Right lobe of liver (tissue), 6 donors: ENCODE results near the gene CTSS. TPM values are rescaled to one million over a fixed set of nuclear protein-coding genes. Genes with fewer than 3 reads are reported as not detected.

Source experiments
- ATAC-seq, 4 donors: fragments of 200-7000 bp; cut with Tn5 transposase; one replicate each; pipeline ENCODE4 v1.9.1; 2020; ENCODE audit warnings: mild to moderate bottlenecking in 4 of 4, moderate library complexity in 4 of 4
- DNase-seq, 3 donors: peaks; one replicate each; pipeline ENCODE4 v3.0.0-alpha.2; 2020
- H3K27ac ChIP-seq, 3 donors: fragments of 200-600 bp; one replicate each; pipeline ENCODE4 v1.8.0; 2022
- H3K27me3 ChIP-seq, 2 donors: fragments of 200-600 bp; one replicate each; pipeline ENCODE4 v1.8.0; 2022
- H3K36me3 ChIP-seq, 4 donors: fragments of 200-600 bp; sonication (generic) in 1 of 4; one replicate each; pipeline versions ENCODE4 v1.5.1 to v1.8.0; 2017 to 2022; ENCODE audit warnings: control low read depth in 1 of 4
- H3K4me1 ChIP-seq, 4 donors: fragments of 200-600 bp; sonication (generic) in 1 of 4; one replicate each; pipeline versions ENCODE4 v1.5.1 to v1.8.0; 2017 to 2022; ENCODE audit warnings: control low read depth in 1 of 4
- H3K4me3 ChIP-seq, 3 donors: fragments of 200-600 bp; one replicate each; pipeline ENCODE4 v1.8.0; 2022
- H3K9me3 ChIP-seq, 4 donors: fragments of 200-600 bp; sonication (generic) in 1 of 4; one replicate each; pipeline versions ENCODE4 v1.5.1 to v1.8.0; 2017 to 2022; ENCODE audit warnings: control low read depth in 1 of 4
- POLR2A ChIP-seq: fragments of 450-650 bp; IDR thresholded peaks from one replicate; pipeline ENCODE4 v1.6.1; 2017; ENCODE audit warnings: antibody characterized with exemption, mild to moderate bottlenecking
- WGBS: methylation state at CpG from one replicate; pipeline ENCODE4 v1.1.6; 2018; ENCODE audit warnings: low coverage, low lambda C conversion rate; ENCODE audit not compliant: insufficient coverage; ENCODE audit errors: missing lambda C conversion rate; 5-methylcytosine and 5-hydroxymethylcytosine counted together
- intact Hi-C, 2 donors: fragments of 100-400 bp; cut with DNase I; formaldehyde crosslinking; loops; one replicate each; pipeline versions ENCODE4 v1.11.2 to v1.14.1; 2022
- total RNA-seq, 6 experiments: library from RNA; depleted of rRNA in 2 of 6; stranded (reverse); fragments of >200 nt in 2 of 6; fragmentation: NEBNext Ultra II Directional in 3 of 6; extraction: Animal tissue kit (Norgen Biotek cat#: 25700) in 3 of 6; gene quantifications; one replicate each; pipeline versions ENCODE4 v1.1.0 to v1.2.4, GENCODE V29; 2016 to 2023
- TF ChIP-seq, protein P1 (sequence below), 4 donors: fragments of 200-600 bp in 3 of 4; fragments of 450-650 bp in 1 of 4; IDR thresholded peaks; one replicate each; pipeline versions ENCODE4 v1.5.1 to v1.8.0; 2016 to 2022; ENCODE audit warnings: antibody characterized with exemption in 4 of 4, mild to moderate bottlenecking in 2 of 4
- donor health status: DM: no; HTN: yes; CAD: no.
- donor health status: DM: no; HTN: no; CAD: no.
- donor health status: DM: no; HTN: no; CAD: no.
- donor health status: DM: no; HTN: yes; CAD: no.
- donor health status: DM: no; HTN: yes; CAD: no.

CTSS gene
- total RNA-seq, 6 experiments from 2014 or later = 23.9 to 195 (median 61.4) TPM

DNA sequence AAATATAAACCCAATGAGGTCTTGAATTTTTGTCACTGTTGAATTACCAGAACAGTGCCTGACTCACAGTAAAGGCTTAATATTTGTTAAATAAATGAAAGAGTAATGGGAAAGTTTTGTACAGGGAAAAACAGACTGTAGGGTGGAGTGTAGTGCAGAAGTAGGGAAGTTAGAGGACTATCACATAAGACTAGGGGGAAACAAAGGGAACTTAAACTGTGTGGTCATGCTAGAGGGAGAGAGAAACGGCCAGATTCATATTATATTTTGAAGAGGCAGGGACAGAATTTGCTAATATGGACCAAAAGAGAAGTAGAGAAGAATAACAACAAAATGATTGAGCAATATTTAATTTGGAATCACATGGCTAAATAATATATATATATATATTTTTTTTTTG is 27.6 kb upstream of the CTSS start:
- no peak for TF ChIP-seq POLR2A
- H3K9me3 ChIP-seq = no peaks in the 10 kb centered on the region
- H3K27ac ChIP-seq = peak overlapping the region in 1 of 3 donors; percentile 13
- no peaks in the 10 kb centered on the region for H3K4me1 ChIP-seq
- ATAC-seq (peak in 2 of 4 donors; percentile 57 to 62), DNase-seq (no peak)
- H3K4me3 ChIP-seq = no peak overlapping the region
- peaks cover 0 to 4% (median under 1%) of the 10 kb centered on the region in 4 donors for H3K36me3 ChIP-seq
- H3K27me3 ChIP-seq = no peaks in the 10 kb centered on the region
- 25% methylated on average over 1 of the region's 1 CpG for WGBS
- intact Hi-C loops = loop anchor here in 1 of 2 donors (10.0 kb wide), 1 partner anchor 58 kb away; no protein-coding TSS in a partner anchor

DNA sequence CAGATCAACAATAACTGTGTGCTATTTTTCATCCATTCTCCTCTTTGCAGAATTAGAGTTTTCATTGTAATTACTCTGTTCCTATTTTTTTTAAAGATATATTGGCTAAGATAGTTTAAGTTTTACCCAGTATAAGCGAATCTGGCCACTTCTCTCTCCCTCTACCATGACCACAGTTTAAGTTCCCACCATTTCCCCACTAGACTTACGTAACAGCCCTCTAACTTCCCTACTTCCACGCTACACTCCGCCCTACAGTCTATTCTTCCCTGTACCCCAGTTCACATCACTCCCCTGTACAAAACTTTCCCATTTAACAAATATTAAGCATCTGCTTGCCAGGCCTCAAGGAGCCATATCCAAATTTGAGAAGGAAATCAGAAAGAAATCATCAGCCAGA is 26.0 kb upstream of the CTSS start:
- no peaks in the 10 kb centered on the region for H3K27me3 ChIP-seq
- H3K4me3 ChIP-seq = no peak overlapping the region
- DNase-seq (no peak), ATAC-seq (peak; percentile 54 to 69 (median 61))
- WGBS = 86% methylated on average over 4 of the region's 4 CpGs
- no peaks in the 10 kb centered on the region for H3K9me3 ChIP-seq
- H3K36me3 ChIP-seq = no peaks in the 10 kb centered on the region
- TF ChIP-seq, protein P1, sequence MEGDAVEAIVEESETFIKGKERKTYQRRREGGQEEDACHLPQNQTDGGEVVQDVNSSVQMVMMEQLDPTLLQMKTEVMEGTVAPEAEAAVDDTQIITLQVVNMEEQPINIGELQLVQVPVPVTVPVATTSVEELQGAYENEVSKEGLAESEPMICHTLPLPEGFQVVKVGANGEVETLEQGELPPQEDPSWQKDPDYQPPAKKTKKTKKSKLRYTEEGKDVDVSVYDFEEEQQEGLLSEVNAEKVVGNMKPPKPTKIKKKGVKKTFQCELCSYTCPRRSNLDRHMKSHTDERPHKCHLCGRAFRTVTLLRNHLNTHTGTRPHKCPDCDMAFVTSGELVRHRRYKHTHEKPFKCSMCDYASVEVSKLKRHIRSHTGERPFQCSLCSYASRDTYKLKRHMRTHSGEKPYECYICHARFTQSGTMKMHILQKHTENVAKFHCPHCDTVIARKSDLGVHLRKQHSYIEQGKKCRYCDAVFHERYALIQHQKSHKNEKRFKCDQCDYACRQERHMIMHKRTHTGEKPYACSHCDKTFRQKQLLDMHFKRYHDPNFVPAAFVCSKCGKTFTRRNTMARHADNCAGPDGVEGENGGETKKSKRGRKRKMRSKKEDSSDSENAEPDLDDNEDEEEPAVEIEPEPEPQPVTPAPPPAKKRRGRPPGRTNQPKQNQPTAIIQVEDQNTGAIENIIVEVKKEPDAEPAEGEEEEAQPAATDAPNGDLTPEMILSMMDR (IDR thresholded peaks at IDR 0.05) = no peak
- TF ChIP-seq POLR2A = no peak
- no peaks in the 10 kb centered on the region for H3K4me1 ChIP-seq
- intact Hi-C loops = loop anchor here in 1 of 2 donors (10.0 kb wide), 1 partner anchor 57 kb away; no protein-coding TSS in a partner anchor
- H3K27ac ChIP-seq = no peak overlapping the region

DNA sequence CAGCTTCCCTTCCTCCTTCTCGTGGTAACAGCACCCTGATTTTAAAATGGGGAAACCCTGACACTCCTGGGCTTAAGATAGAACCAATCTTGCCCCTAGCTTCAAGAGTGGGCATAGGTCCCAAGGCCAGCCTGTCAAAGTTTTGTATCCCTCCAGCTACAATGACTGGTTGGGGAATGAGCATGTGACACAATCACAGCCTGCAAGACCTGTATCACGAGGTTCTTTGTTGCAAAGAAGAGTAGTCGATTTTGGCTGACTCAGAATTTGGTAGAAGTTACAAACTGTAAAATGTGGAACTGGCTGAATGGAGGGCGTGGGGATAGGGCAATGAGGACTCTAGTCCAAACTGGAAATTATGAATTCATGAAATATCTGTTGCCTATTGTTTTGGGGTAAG is 23.8 kb upstream of the CTSS start:
- 59% methylated on average over 4 of the region's 4 CpGs for WGBS
- no peaks in the 10 kb centered on the region for H3K9me3 ChIP-seq
- no peaks in the 10 kb centered on the region for H3K36me3 ChIP-seq
- ATAC-seq (peak; percentile 28 to 63 (median 46)), DNase-seq (no peak)
- intact Hi-C loops = no loop called here
- H3K27me3 ChIP-seq = no peaks in the 10 kb centered on the region
- H3K4me3 ChIP-seq = no peak overlapping the region
- H3K27ac ChIP-seq = no peak overlapping the region
- TF ChIP-seq POLR2A = no peak
- TF ChIP-seq, protein P1 (IDR thresholded peaks at IDR 0.05) = no peak
- no peaks in the 10 kb centered on the region for H3K4me1 ChIP-seq

DNA sequence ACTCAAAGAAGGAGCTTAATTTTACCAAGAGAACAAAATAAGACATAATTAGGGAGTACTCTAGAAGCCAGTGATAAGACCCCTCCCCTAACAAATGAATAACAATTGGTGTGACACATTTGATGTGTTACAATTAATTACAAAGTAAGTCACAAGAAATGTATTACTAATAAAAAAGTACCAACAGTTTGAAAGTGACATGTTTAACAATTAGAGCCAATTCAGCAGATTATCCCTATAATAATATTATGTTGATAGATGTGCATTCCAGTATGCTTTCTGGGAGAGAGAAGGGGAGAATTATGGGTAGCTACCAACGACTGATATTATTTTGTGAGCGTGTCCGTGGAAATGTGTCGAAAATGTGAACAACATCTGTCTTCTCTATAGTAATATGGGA is 23.4 kb upstream of the CTSS start:
- Histone ChIP-seq H3K4me1 (no peaks in the 10 kb centered on the region), H3K36me3 (no peaks in the 10 kb centered on the region), H3K4me3 (no peak overlapping the region), H3K27me3 (no peaks in the 10 kb centered on the region), H3K9me3 (no peaks in the 10 kb centered on the region), H3K27ac (no peak overlapping the region)
- TF ChIP-seq, protein P1 (IDR thresholded peaks at IDR 0.05) = no peak
- TF ChIP-seq POLR2A = no peak
- ATAC-seq (no peak), DNase-seq (no peak)
- intact Hi-C loops = no loop called here
- WGBS = 91% methylated on average over 4 of the region's 4 CpGs

DNA sequence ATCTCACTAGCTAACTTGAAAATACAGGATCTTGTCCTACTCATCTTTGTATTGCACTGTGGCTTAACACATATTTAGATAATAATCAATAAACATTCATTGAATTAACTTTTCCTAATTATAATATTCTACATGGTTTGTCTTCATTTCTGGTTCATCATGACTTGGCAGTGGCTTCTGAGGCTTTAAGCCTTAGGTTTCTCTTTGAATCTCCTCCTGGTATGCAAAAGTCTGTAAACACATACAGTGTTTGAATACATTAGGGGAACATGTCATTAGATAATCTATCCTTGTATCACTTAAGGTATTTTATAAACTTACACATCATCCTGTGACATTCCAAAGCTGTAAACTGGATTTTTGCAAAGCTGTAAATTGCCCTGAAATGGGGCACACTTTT is 21.9 kb upstream of the CTSS start:
- TF ChIP-seq, protein P1 (IDR thresholded peaks at IDR 0.05) = no peak
- TF ChIP-seq POLR2A = no peak
- H3K4me3 ChIP-seq = no peak overlapping the region
- no peaks in the 10 kb centered on the region for H3K27me3 ChIP-seq
- ATAC-seq (no peak), DNase-seq (no peak)
- H3K36me3 ChIP-seq = no peaks in the 10 kb centered on the region
- H3K27ac ChIP-seq = no peak overlapping the region
- no peaks in the 10 kb centered on the region for H3K4me1 ChIP-seq
- intact Hi-C loops = no loop called here
- no peaks in the 10 kb centered on the region for H3K9me3 ChIP-seq
